HPDE6-E6E7 (cell line): Measurements from ENCODE around the gene POLR3A.
"Not testable (repeated sequence)": the region's sequence is repeated elsewhere in the genome, so short reads cannot be mapped to it uniquely, and the experiment has no call there.

Experiments used
- DNase-seq: peaks from one replicate; pipeline ENCODE4 v3.0.0; 2011; ENCODE audit warnings: missing footprints; ENCODE audit errors: extremely low spot score

Gene POLR3A

GRCh38 chr10:78029269-78030226 is at the start of gene POLR3A:
POLR3A (minus strand) TSS chr10:78029515; CDS start chr10:78029407, 108 bp downstream.
- peak; percentile 89 for DNase-seq

- DNase-seq: no peak
Measured at GRCh38 chr10:78078539-78079330, 49.4 kb upstream of the POLR3A start.

DNA sequence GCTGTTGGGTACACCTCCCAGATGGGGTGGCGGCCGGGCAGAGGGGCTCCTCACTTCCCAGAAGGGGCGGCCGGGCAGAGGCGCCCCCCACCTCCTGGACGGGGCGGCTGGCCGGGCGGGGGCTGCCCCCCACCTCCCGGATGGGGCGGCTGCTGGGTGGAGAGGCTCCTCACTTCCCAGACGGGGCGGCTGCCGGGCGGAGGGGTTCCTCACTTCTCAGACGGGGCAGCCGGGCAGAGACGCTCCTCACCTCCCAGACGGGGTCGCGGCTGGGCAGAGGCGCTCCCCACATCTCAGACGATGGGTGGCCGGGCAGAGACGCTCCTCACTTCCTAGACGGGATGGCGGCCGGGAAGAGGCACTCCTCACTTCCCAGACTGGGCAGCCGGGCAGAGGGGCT is 46.5 kb upstream of the POLR3A start:
- not testable (repeated sequence) for DNase-seq

DNA sequence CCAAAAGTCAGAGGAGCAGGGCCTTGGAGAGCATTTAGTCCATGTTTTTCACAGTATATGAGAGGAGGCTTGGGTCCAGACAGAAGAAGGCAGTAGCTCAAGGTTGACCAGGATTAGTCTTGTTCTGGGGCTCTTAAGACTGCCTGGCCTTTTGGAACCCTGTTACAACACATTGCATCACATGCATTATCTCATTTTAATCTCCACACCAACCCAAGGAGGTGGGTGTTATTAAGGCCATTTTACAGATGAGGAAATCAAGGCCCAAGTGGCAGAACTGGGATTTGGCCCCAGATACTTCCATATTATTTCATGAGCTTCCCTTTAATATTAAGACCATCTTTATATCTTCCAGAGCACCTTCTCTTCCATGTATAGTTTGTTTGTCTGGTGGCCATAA is 43.2 kb upstream of the POLR3A start:
- no peak for DNase-seq

DNA sequence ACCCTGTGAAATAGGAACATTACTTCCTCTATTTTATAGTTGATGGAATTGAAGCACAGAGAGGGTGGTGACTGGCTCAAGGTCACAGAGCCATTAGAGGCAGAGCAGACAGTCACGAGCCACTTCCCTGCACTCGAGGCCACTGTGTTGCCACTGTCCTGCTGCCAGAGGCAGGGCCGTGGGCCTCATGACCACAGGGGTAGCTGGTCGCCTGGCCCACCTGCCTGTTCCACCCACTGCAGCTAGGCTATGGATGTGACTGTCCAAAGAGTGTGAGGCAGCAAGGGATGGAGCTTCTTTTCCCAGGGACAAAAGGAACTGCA is 42.5 kb upstream of the POLR3A start:
- DNase-seq: no peak

DNA sequence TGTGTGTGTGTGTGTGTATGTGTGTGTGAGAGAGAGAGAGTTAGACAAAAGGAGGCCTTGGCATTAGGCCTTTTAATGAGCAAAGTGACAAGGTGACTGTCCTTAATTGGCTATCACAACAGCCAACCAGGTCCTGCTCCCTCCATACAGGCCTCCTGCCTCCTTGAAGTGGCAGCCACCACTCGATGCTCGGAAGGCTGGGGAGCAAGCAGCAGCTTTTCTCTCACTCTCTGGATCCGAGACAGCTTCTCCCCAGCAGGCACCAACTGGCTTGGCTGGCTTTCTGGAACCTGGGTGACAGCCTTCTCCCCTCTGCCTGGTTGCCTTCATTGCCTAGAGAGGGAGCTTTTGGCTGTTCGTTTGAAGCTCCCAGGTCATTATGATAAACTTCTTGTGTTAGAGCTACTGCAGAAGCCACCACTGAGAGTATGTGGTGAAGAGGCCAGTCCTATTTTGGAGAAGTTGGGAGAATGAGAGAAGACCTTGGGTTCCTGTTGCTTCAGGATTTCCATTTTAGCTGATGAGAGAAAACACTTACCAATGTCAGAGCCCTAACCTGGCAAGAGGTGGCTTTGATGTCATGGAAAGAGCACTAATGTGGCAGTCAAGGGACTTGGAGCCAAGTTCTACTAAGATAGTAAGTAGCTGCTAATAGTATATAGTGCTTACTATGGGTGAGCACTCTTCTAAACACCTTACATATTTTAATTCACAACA is 42.0 kb upstream of the POLR3A start:
- no peak for DNase-seq

GRCh38 chr10:78070726-78071125 is 41.4 kb upstream of the POLR3A start:
- DNase-seq: no peak

DNA sequence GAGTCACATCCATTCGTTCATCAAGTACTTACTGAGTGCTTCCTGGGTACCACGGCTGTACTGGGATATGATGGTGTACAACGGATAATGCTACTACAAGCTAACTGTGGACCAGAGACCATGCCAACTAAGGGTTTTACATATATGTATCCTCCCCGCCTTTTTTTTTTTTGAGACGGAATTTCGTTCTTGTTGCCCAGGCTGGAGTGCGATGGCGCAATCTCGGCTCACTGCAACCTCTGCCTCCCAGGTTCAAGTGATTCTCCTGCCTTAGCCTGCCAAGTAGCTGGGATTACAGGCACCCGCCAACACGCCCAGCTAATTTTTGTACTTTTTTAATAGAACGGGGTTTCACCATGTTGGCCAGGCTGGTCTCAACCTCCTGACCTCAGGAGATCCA is 40.7 kb upstream of the POLR3A start:
- not testable (repeated sequence) for DNase-seq

GRCh38 chr10:78069151-78069550 is 39.8 kb upstream of the POLR3A start:
- DNase-seq: no peak

- DNase-seq: no peak
Measured at GRCh38 chr10:78066728-78067430, 37.6 kb upstream of the POLR3A start.

- DNase-seq: no peak
Measured at GRCh38 chr10:78066012-78066411, 36.7 kb upstream of the POLR3A start.

DNA sequence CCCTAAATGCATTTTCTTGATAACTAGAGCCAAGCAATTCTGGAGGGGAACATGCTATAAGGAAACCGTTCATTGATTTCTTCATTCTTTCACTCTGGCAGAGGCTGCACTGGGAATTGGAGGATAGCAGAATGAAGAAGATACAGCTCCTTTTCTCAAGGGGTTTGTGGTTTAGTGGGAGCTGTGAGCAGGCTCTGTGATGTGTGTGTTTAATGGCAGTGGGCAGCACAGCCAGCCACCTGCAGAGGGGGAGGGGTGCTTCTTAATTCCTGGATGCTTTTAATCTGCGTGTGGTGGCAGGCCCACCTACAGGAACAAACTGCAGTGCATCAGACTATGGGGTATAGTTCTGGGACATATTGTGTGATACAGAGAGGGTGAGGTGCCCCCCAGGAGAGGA is 36.3 kb upstream of the POLR3A start:
- DNase-seq: no peak

GRCh38 chr10:78064919-78065318 is 35.6 kb upstream of the POLR3A start:
- not testable (repeated sequence) for DNase-seq

GRCh38 chr10:78063236-78063635 is 33.9 kb upstream of the POLR3A start:
- no peak for DNase-seq

DNA sequence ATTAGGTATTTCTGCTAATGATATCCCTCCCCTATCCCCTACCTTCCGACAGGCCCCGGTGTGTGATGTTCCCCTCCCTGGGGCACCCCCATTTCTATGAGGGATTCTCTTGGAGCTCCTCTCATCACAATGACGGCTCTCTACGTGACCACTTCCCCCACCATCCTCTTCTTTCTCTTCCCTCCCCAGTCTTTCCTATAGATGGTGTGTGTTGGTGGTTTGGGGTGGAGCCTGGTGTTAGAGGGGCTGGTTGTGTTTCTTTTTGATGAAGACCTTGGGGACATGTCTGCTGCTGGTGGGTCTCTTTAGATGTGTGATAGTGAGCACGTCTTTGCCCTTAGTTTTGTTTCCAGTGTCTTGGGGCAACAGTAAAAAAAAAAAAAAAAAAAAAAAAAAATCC is 33.0 kb upstream of the POLR3A start:
- no peak for DNase-seq

- DNase-seq: no peak
Measured at GRCh38 chr10:78059906-78060702, 30.8 kb upstream of the POLR3A start.

DNA sequence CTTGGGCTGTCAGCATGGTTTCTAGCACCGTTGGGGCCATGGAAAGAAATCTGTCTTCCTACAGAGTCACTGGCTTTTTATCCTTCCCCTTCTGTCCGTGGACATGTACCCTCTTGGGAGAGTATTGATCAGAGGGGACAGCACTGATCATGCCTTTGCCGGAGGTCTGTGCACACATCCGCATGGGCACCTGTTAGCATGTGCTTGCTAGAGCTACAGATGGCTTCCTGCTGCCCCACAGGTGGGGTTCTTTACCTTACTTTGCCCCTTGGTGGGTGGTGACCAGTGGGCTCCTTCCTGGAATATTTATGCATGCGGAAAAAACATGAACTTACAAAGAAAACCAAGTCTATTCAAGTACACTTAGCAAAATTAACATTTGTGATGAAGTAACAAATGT is 29.2 kb upstream of the POLR3A start:
- DNase-seq: no peak

DNA sequence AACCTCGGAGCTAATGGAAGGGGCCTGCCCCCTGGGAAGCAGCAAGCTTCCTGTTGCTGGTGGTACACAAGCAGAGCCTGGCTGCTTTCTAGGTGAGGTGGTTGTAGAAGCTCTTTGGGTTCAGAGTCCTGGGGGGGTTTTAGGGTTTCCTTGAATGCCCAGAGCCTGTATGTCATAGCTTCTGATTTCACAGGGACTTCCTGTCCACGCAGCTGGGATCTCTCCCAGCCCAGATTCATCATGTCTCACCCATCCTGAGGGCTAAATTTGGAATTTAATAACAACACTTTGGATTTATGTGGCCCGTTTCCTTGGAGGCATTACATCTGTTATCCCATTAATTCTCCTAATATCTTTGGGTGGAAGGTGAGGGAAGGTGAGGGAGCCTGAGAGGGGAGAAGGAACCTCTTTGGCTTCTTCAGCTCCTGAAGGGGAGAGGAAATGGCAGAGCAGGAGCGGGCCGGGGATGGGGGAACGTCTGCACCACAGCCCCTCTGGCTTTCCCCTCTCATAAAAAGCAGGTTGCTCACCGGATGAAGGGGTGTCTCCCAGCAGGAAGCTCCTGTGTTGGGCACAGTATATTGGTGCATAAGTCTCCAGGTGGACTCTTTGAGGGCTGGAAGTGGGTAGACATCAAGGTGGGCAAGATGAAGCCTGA is 24.0 kb upstream of the POLR3A start:
- no peak for DNase-seq

DNA sequence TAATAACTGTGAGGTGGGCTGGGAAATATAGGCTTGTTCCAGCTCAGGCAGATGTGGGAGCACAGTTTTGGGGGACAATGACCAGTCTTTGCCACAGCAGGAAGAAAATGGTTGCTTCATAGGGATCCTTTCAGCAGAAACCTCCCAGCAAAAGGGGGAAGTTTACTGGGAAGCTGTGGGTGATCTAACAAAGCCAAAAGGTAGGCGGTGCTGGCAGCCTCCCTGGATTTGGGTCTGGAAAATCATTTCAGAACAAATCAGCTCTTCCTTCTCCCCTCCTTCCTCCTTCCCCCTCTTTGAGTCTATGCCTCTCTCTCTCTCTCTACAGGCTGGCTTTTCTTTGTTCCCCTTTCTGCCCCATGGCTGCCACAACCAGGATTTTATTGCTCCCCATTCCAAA is 20.5 kb upstream of the POLR3A start:
- DNase-seq: no peak

- DNase-seq: peak; percentile 61
Measured at GRCh38 chr10:78047314-78047891, 18.1 kb upstream of the POLR3A start.
